ENCODE measurements around the gene ZNF484.
A peak's percentile ranks its signal among the peaks of the same experiment; 100 is the strongest.
"Not testable (repeated sequence)": the region's sequence is repeated elsewhere in the genome, so short reads cannot be mapped to it uniquely, and the experiment has no call there.

The ZNF484 gene

DNA sequence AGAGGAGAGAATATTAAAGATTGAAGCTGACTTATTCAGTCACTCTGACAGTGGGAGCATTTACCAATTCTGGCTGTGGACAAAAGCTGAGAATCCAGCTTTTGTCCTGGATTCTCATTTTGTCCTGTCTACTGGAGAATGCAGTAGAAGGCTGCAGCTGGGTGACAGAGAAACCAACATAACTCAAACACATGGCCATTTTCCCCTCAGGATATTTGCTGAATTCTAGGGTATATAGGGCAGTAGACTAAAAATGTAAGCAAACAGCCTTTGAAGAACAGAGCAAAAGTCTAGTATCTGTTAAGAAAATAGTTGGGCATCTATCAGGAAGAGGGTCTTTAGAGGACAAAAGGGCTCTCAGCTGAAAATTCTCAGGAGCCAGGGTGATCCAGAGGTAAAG is 20.6 kb downstream of the ZNF484 start:
- DNase-seq: no peak

GRCh38 chr9:92853716-92854115 is 24.1 kb downstream of the ZNF484 start:
- DNase-seq: no peak

DNA sequence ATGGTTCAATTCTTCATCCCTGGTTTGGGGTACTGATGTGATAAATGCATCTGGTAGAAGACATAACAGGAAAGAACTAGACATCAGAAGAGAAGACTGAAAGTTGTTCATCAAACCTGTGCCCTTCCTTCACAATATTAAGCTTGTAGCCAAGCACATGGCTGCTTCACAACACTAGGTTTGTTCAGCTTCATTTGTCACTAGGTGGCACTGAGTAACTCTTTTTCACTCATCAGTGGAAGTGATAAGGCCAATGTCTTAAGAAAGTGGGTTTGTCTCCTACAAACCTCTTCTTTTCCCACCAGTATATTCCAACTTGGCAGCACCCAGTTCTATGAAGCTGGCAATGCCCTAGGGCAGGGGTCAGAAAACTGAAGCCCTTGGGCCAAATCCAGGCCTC is 26.9 kb downstream of the ZNF484 start:
- peak; percentile 26 for DNase-seq

- DNase-seq: not testable (repeated sequence)
Measured at GRCh38 chr9:92848740-92849139, 29.1 kb downstream of the ZNF484 start.

- DNase-seq: no peak
Measured at GRCh38 chr9:92846662-92847145, 31.1 kb downstream of the ZNF484 start.

- not testable (repeated sequence) for DNase-seq
Measured at GRCh38 chr9:92838411-92838810, 39.4 kb downstream of the ZNF484 start.

DNA sequence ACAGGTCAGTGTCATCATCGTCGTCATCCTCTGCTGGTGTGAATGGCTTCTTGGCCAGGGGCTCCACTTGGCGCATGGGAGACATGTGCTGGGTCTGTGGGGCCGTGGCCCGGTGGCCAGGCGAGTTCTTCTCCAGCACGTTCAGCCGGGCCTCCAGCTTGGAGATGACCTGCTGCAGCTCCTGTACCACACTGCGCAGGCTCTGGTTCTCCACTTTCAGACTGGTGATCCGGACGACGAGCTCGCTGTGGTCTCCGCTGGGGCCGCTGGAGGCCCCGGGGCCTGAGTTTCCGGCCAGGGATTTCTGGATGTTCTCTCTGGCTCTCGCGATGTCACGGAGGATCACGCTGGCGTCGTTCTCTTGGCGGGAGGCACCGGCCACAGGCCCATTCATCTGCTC is 40.6 kb downstream of the ZNF484 start:
- no peak for DNase-seq

DNA sequence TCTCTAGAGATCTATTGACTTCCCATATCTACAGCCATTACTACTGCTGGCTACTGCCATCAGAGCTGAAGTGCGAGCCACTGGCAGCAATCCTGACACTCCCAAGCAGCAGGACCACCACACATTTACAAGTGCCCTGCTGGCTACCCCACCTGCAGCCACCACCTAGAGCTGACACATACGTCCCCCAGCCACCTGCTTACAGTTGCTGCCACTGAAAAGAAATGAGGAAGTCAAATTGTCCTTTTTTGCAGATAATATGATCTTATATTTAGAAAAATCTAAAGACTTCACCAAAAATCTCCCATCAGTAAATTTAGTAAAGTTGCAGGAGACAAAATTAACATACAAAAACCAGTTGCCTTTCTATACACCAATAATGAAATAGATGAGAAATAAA is 48.4 kb downstream of the ZNF484 start:
- no peak for DNase-seq

DNA sequence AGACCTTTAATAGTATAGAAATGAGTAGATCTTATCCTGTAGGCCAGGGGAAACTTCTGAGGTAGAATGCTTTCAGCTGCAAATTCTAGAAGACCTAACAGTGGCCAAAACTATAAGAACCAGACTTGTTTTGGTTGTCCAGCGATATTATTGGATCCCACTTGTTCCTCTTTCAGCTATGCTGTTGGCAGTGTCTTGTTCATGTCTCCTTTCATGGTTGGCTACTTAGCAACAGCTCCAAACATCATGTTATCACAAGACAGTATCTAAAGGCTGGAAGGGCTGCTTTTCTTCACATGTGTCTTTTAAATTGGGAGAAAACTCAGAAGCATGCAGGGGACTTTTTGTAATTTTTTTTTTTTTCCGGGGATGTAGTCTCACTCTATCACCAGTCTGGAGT is 52.8 kb downstream of the ZNF484 start:
- DNase-seq: not testable (repeated sequence)

- no peak for DNase-seq
Measured at GRCh38 chr9:92820964-92821363, 56.9 kb downstream of the ZNF484 start.

- not testable (repeated sequence) for DNase-seq
Measured at GRCh38 chr9:92819898-92820297, 57.9 kb downstream of the ZNF484 start.

- not testable (repeated sequence) for DNase-seq
Measured at GRCh38 chr9:92809629-92810326, 68.1 kb downstream of the ZNF484 start.

DNA sequence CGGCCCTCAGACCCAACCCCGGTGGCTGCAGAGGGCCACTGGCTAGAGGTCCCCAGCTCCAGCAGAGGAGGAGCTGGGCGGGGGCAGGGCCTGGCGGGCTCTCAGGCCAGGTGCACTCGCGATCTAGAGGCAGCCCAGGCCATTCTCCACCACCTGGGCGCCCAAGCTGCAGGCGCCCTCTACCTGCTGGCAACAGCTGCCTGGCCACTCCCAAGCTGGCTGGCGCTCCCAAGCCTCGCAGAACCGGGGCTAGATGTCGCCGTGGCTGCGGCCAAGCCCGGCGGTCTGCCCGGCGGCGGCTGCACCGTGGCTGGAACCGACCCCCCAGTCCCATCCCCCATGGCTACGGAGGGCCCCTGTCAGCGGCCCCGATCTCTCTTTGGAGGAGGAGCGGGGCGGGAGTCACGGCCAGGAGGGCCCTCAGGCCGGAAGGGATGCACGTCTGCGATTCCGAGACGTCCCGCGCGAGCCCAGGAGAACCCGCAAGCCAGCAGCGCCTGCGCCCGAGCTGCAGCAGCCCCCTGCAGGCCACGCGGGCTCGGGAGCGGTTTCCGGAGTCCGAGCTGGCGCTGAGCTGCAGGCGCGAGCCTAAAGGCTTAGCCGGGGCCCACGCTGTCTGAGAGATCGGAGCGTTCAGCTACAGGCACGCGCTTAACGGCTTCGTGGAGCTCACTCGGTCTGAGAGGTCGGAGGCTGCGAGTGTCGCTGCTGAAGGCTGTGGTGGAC is 68.9 kb downstream of the ZNF484 start:
- peak; percentile 42 for DNase-seq

- peak; percentile 25 for DNase-seq
Measured at GRCh38 chr9:92807757-92808725, 69.8 kb downstream of the ZNF484 start.

DNA sequence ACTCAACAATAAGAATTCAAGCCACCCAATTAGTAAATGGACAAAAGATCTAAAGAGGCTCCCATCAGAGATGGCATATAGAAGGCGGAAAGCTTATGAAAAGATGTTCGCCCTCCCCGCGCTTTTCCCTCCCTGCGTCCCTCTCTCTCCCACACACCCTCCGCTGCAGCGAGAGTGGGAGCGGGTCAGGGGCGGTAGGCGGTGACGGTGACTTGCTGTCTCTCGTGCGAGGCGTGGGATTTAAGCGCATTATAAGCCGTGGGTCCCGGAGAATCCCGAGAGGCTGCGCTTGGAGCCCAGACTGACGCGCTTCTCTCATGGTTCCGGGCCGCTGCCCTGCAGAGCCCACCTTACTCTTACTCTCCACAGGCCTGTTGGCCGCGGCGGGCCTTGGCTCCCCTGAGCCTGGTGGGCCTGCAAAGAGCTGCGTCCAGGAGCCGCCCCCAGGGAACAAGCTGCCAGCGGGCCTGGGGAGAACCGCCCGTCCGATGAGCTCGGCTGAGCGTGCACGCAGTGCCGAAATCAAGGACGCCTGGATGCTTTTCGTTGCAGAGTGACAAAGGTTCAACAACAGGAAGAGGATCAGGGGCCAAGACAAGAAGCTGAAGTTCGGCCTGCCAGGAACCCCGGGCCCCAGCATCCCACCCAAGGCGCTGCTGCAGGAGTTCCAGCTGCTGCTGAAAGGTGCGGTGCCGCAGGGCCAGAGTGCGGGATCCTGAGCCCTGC is 70.6 kb downstream of the ZNF484 start:
- no peak for DNase-seq

GRCh38 chr9:92804727-92805126 is 73.1 kb downstream of the ZNF484 start:
- no peak for DNase-seq

DNA sequence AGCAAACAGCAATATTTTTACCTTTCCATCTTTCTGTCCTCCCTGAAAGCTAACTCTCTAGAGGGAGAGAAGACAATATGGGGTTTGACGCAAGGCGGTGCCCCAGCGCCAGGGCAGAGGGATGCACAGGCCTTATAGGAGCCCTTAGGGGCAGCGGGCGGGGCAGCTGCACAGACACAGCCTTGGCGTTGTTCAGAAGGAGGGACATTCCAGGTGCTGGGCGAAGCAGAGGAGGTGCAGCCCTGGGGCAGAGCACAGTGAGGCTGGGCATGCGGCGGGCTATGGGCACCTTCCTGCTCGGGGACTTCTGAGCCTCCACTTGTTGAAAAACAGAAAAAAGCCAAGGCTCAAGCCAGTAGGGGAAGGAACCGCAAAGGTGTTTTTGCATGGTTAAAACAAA is 79.5 kb downstream of the ZNF484 start:
- no peak for DNase-seq

DNA sequence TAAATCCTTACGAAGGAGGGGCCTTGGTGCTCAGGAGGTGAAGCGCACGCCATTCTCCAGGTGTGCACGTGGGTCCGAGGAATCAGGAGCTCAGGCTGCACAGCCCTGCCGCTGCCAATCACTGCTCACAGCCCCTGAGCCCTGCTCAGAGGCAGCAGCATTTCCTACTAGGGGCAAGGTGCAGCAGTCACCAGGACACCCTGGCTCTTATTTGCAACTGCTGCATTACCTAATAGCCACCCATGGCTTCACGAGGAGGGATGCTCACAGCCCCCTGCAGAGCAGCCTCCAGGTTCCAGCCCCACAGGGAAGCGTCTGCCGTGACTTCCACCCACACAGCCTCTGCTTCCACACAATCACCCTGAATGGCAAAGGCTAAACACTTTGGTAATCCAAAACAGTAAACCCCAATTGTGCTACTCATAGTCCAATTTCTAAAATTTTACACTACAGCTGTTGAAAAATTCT is 81.5 kb downstream of the ZNF484 start:
- DNase-seq: not testable (repeated sequence)

GRCh38 chr9:92795598-92796336 is 82.1 kb downstream of the ZNF484 start:
- no peak for DNase-seq

Data from CD4-positive, alpha-beta T cell treated with Interleukin-12 subunit alpha and Interleukin-12 subunit beta, for 1 hour (primary cell).